ENCODE results near the gene OGDH. TPM values are rescaled to one million over a fixed set of nuclear protein-coding genes. Genes with fewer than 3 reads are reported as not detected.
"Not testable (repeated sequence)": the region's sequence is repeated elsewhere in the genome, so short reads cannot be mapped to it uniquely, and the experiment has no call there.

The OGDH gene
- polyA plus RNA-seq, 3 donors: 79.3 to 97.5 (median 91.4) TPM

GRCh38 chr7:44698046-44698580, 91.7 kb downstream of the OGDH start:
- DNase-seq (ENCODE audit: low read depth in 3 of 3, low spot score in 2 of 3): no peak

- not testable (repeated sequence) for DNase-seq (ENCODE audit: low read depth in 3 of 3, low spot score in 2 of 3)
Observed at GRCh38 chr7:44699598-44699997, 93.2 kb downstream of the OGDH start.

DNA sequence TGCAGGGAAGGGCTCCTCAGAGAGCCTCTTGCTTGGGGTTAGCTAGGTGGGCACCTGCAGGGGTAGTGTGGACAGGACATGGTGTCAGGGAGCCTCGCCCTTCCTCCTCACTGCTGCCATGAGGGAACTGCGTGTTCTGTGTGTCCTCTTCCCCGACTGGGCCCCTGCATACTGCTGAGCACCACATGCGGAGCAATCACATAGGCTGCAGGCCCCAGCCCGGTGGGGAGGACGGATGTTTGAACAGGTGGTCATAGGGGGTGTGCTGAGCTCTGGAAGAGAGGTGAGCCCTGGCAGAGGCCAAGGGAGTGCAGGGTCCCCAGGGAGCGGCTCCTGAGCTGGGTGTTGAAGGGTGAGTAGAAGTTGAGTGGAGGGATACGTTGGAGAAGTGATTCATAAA, 93.9 kb downstream of the OGDH start:
- DNase-seq (ENCODE audit: low read depth in 3 of 3, low spot score in 2 of 3): no peak

GRCh38 chr7:44703391-44703790, 97.0 kb downstream of the OGDH start:
- not testable (repeated sequence) for DNase-seq (ENCODE audit: low read depth in 3 of 3, low spot score in 2 of 3)

DNA sequence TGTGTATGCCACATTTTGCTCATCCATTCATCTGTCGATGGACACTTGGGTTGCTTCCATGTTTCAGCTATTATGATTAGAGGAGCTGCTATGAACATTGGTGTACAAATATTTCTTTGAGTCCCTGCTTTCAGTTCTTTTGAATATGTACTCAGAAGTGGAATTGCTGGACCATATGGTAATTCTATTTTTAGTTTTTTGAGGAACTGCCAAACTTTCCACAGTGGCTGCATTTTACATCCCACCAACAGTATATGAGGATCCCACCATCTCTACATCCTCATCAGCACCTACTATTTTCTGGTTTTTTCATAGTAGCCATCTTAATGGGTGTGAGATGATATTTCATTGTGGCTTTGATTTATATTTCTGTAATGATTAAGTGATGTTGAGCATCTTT, 97.5 kb downstream of the OGDH start:
- DNase-seq (ENCODE audit: low read depth in 3 of 3, low spot score in 2 of 3): no peak

- no peak for DNase-seq (ENCODE audit: low read depth in 3 of 3, low spot score in 2 of 3)
Observed at GRCh38 chr7:44705434-44705833, 99.0 kb downstream of the OGDH start.

- DNase-seq (ENCODE audit: low read depth in 3 of 3, low spot score in 2 of 3): no peak
Observed at GRCh38 chr7:44706788-44707557, 100.5 kb downstream of the OGDH start.

DNA sequence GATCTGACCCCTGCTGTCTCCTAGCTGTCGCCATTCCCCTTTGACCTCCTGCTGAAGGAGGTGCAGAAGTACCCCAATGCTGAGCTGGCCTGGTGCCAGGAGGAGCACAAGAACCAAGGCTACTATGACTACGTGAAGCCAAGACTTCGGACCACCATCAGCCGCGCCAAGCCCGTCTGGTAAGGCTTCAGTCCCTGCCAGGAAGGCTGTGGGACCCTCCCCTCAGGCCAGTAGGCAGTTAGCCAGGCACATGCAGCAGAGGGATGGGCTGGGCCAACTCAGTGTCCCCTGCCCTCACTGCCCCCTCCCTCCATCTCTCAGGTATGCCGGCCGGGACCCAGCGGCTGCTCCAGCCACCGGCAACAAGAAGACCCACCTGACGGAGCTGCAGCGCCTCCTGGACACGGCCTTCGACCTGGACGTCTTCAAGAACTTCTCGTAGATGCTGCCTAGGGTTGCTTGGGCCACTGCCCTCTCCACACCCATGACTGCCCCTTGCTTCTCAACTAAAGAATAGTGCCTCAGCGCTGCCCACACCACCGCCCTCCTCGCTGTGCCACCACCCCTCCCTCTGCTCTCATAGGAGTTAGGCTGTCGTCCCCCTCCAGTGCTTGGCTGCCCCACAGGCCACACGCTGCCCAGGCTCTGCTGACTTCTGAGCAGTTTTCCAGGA, 101.3 kb downstream of the OGDH start:
- no peak for DNase-seq (ENCODE audit: low read depth in 3 of 3, low spot score in 2 of 3)

DNA sequence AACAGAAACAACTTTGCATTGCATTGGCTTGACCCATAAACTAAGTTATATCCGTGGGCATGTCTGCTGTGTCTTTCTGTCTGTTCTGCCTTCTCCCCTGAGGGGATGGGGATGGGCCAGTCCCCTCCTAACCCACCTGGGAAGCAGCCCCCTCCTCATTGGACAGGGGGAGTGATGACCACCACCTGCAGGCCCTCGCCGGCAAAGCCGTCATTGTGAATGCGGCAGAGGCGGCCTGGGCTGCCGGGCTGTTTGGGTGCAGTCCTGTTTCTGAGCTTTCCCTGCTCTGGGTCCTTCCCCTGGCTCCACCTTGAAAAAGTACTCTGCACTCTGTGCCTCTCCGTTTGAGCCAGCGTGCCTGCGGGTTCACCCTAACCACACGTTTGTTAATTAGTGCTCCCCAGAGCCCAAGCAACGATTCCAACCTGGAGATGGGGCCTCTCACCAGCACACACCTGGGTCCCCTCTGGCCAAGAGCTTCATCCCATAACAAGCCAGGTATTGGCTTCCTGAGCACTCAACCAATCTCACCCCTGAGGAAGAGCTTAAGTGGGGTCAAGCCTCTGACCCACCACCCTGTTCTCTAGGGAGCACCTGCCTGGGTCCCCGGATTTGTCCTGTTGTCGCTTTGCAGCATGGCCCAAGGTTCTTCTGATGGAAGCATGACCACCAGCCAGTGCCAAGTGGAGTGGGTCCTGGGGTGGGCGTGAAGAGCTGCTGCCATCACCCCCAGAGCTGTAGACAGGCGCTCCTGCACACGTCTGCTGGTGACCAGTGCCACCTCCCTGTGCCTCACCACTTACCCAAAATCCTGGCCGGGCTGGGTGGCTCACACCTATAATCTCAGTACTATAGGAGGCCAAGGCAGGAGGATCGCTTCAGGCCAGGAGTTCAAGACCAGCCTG, 102.8 kb downstream of the OGDH start:
- no peak for DNase-seq (ENCODE audit: low read depth in 3 of 3, low spot score in 2 of 3)

DNA sequence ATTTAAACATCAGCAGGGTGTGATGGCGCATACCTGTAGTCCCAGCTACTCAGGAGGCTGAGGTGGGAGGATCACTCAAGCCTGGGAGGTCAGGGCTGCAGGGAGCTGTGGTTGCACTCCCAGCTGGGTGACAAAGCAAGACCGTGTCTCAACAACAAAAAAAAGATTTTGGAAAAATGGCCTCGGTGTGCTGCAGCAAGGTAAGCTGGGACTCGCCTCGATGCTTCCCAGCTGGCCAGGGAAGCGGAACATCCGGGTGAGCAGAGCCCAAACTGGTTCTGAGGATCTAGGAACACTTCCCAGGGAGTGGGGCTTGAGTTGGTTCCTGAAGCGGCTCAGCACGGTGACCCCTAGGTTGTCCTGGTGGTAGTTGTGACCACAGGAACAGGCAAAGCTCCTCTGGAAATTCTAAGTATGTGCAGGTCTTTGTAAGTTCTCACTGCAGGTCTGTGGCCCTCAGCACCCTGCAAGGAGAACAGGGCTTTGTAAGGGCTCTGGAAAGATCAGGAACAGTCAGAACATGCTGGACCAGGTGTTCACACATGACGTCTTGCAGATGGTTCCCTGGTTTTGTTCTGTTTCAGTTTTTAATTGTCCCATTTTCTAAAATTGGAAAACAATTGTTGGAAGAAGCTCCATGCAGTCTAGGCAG, 103.6 kb downstream of the OGDH start:
- DNase-seq (ENCODE audit: low read depth in 3 of 3, low spot score in 2 of 3): no peak

GRCh38 chr7:44711528-44711927, 105.1 kb downstream of the OGDH start:
- DNase-seq (ENCODE audit: low read depth in 3 of 3, low spot score in 2 of 3): no peak

GRCh38 chr7:44712012-44712411, 105.6 kb downstream of the OGDH start:
- DNase-seq (ENCODE audit: low read depth in 3 of 3, low spot score in 2 of 3): no peak

DNA sequence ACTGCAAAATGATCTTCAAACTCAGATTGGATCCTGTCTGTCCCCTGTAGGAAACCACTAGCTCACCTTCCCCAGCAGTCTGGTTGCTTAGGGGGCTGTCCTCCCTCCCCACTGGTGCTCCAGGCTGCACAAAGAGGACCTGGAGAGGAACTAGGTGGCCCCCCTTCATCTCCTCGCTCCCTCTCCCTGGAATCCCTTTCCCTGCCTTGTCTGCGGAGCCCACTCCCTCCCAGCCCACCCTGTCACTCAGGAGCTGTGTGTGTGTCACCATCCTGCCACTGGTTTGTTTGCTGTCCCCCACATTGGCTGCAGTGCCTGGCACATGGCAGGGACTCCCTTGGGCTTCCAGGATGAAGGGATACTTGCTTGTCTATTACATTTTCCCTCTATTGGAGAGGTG, 106.7 kb downstream of the OGDH start:
- no peak for DNase-seq (ENCODE audit: low read depth in 3 of 3, low spot score in 2 of 3)

GRCh38 chr7:44713680-44714335, 107.4 kb downstream of the OGDH start:
- no peak for DNase-seq (ENCODE audit: low read depth in 3 of 3, low spot score in 2 of 3)

- DNase-seq (ENCODE audit: low read depth in 3 of 3, low spot score in 2 of 3): no peak
Observed at GRCh38 chr7:44716205-44716604, 109.8 kb downstream of the OGDH start.

GRCh38 chr7:44720301-44720700, 113.9 kb downstream of the OGDH start:
- DNase-seq (ENCODE audit: low read depth in 3 of 3, low spot score in 2 of 3): no peak

DNA sequence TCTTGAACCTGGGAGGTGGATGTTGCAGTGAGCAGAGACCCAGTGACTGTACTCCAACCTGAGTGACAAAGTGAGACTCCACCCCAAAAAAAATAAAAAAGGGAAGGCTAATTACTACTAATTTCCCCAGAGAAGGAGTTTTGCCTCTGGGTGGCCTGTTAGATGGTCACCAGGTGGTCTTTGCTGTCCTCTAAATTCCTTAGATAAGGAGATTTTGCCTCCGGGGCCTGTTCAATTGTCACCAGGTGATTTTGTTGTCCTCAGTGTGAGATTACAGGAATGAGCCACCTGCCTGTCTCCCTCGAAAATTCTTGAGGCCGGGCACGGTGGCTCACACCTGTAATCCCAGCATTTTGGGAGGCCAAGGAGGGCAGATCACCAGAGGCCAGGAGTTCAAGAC, 117.8 kb downstream of the OGDH start:
- no peak for DNase-seq (ENCODE audit: low read depth in 3 of 3, low spot score in 2 of 3)

DNA sequence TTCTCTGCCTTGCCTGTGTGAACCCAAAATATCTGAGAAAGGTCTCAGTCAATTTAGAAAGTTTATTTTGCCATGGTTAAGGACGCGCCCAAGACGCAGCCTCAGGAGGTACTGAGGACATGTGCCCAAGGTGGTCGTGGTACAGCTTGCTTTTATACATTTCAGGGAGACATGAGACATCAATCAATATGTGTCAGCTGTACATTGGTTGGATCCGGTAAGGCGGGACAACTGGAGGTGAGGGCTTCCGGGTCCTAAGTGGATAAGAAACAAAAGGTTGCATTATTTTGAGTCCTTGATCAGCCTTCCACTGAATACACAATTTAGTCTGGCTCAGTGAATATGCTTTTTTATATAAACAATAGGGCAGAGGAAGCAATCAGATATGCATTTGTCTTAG, 119.8 kb downstream of the OGDH start:
- DNase-seq (ENCODE audit: low read depth in 3 of 3, low spot score in 2 of 3): not testable (repeated sequence)

- DNase-seq (ENCODE audit: low read depth in 3 of 3, low spot score in 2 of 3): no peak
Observed at GRCh38 chr7:44727158-44727936, 120.9 kb downstream of the OGDH start.
